Glutamatergic neuron (in vitro differentiated cells): ENCODE measurements around the gene GREB1. TPM values are rescaled to one million over a fixed set of nuclear protein-coding genes. Genes with fewer than 3 reads are reported as not detected.
A peak's percentile ranks its signal among the peaks of the same experiment; 100 is the strongest.

Experiments used
- DNase-seq: peaks from one replicate; pipeline ENCODE4 v3.0.0; 2022
- H3K27ac Mint-ChIP-seq: one replicate; pipeline ENCODE4 v1.8.0; 2020; ENCODE audit warnings: mild to moderate bottlenecking, mixed read lengths, inconsistent platforms; ENCODE audit not compliant: unreplicated experiment
- H3K27me3 Mint-ChIP-seq: one replicate; pipeline ENCODE4 v1.8.0; 2020; ENCODE audit warnings: mild to moderate bottlenecking, moderate library complexity, mixed read lengths, inconsistent platforms; ENCODE audit not compliant: unreplicated experiment
- H3K36me3 Mint-ChIP-seq: one replicate; pipeline ENCODE4 v1.8.0; 2020; ENCODE audit warnings: mild to moderate bottlenecking, mixed read lengths, inconsistent platforms; ENCODE audit not compliant: unreplicated experiment
- H3K4me1 Mint-ChIP-seq: one replicate; pipeline ENCODE4 v1.8.0; 2020; ENCODE audit warnings: mild to moderate bottlenecking, low read depth, mixed read lengths, inconsistent platforms; ENCODE audit not compliant: unreplicated experiment
- H3K4me3 Mint-ChIP-seq: one replicate; pipeline ENCODE4 v1.8.0; 2020; ENCODE audit warnings: mild to moderate bottlenecking, mixed read lengths, inconsistent platforms; ENCODE audit not compliant: unreplicated experiment
- H3K9me3 Mint-ChIP-seq: one replicate; pipeline ENCODE4 v1.8.0; 2020; ENCODE audit warnings: mild to moderate bottlenecking, moderate library complexity, mixed read lengths, inconsistent platforms; ENCODE audit not compliant: unreplicated experiment
- CTCF ChIP-seq: fragments of 200-600 bp; sonication (generic); IDR thresholded peaks from one replicate; pipeline ENCODE4 v1.5.0; 2021; ENCODE audit not compliant: partially characterized antibody, unreplicated experiment
- total RNA-seq: library from RNA; stranded (reverse); fragmentation: NEBNext Ultra II Directional; extraction: Animal tissue kit (Norgen Biotek cat#: 25700); gene quantifications from one replicate; pipeline ENCODE4 v1.2.1, GENCODE V29; 2021; ENCODE audit not compliant: unreplicated experiment

Gene GREB1
- total RNA-seq, 1 donor from 2014 or later = 134 TPM

GRCh38 chr2:11498543-11499034 lies 35.3 kb upstream of the GREB1 start:
- H3K27ac Mint-ChIP-seq = peak overlapping the region; percentile 99
- peaks cover 10% of the 10 kb centered on the region for H3K36me3 Mint-ChIP-seq
- H3K4me3 Mint-ChIP-seq = peak overlapping the region; percentile 80
- peaks cover 45% of the 10 kb centered on the region for H3K4me1 Mint-ChIP-seq
- peaks cover 7% of the 10 kb centered on the region for H3K27me3 Mint-ChIP-seq
- H3K9me3 Mint-ChIP-seq = peaks cover 12% of the 10 kb centered on the region
- DNase-seq = no peak
- no peak for TF ChIP-seq CTCF

DNA sequence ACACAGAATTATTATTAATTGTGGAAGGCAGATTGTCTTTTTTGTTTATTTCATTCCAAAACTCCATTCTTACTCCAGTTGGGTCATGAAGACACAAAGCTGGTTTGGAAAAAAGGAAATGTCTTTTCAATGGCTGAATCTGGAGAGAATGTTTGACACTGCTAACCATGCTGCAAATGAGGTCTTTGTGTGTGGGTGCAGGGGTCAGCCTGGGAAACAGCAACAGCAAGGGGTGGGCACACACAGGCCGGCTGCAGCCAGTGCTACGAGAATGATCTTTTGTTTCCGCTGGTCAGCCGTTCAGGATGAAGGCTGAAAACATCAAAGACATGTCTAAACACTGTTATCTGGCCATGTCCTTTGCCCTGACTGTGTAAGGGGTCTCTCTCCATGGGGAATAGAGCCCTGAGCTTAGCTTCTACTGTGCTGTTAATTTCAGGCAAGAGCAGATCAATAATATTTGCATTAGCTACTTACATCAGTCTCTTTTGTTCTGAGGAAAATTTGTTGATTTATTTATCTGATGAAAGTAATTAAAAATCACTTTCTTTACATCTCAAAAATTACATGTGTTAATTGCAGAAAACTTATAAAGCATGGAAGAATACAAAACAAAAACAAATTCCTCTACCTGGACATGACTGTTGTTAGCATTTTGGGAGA lies 34.6 kb upstream of the GREB1 start:
- TF ChIP-seq CTCF = no peak
- Mint-ChIP-seq H3K4me3 (peak overlapping the region; percentile 80), H3K9me3 (peaks cover 11% of the 10 kb centered on the region), H3K36me3 (peaks cover 10% of the 10 kb centered on the region), H3K27me3 (peaks cover 7% of the 10 kb centered on the region), H3K4me1 (peaks cover 43% of the 10 kb centered on the region), H3K27ac (peak overlapping the region; percentile 99)
- peak; percentile 42 for DNase-seq

DNA sequence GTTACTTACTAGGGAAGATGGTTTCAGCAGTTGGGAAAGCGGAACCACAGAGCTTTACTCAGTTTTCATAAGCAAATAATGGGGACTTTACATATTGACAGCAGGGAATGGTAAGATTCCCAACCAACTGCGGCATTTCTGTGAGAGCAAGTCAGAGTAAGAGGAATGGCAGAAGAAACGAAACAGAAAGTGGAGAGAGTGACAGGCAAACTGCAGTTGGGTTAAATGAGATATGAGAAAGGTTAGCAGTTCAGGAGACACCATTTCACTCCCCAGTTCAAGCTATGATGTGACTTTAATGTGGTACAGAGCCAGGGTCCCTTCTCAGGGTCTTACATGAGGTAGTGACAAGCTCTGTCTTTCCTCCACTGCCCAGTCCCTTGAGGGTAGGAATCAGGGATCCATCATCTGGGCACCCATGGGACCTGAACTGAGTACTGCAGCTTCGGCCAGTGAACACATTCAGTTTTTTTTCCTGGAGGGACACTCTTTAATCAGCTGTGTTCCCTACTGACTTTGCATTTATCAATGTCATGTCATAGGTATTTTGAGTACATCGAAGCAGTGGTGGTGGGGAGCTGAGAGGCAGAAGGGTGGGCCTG lies 33.0 kb upstream of the GREB1 start:
- DNase-seq = no peak
- H3K4me1 Mint-ChIP-seq = peaks cover 29% of the 10 kb centered on the region
- no peak for TF ChIP-seq CTCF
- peaks cover 11% of the 10 kb centered on the region for H3K9me3 Mint-ChIP-seq
- peaks cover 10% of the 10 kb centered on the region for H3K36me3 Mint-ChIP-seq
- peaks cover 7% of the 10 kb centered on the region for H3K27me3 Mint-ChIP-seq
- peak overlapping the region; percentile 2 for H3K4me3 Mint-ChIP-seq
- peak overlapping the region; percentile 73 for H3K27ac Mint-ChIP-seq

GRCh38 chr2:11502740-11503292 lies 31.0 kb upstream of the GREB1 start:
- H3K4me3 Mint-ChIP-seq = no peak overlapping the region
- H3K27ac Mint-ChIP-seq = no peak overlapping the region
- no peak for DNase-seq
- peaks cover 5% of the 10 kb centered on the region for H3K27me3 Mint-ChIP-seq
- H3K4me1 Mint-ChIP-seq = peaks cover 27% of the 10 kb centered on the region
- peaks cover 10% of the 10 kb centered on the region for H3K9me3 Mint-ChIP-seq
- TF ChIP-seq CTCF = no peak
- H3K36me3 Mint-ChIP-seq = peaks cover 10% of the 10 kb centered on the region
